ENCODE measurements around the gene PNRC1. TPM values are rescaled to one million over a fixed set of nuclear protein-coding genes. Genes with fewer than 3 reads are reported as not detected.
A peak's percentile ranks its signal among the peaks of the same experiment; 100 is the strongest.

PNRC1 gene
- total and polyA plus RNA-seq, 3 donors from 2014 or later: 83.2 to 221 (median 220) TPM

- H3K27ac ChIP-seq: no peak overlapping the region
- H3K36me3 ChIP-seq (ENCODE audit: low read depth, missing control alignments): no peaks in the 10 kb centered on the region
- TF ChIP-seq POLR2A (IDR thresholded peaks at IDR 0.05) (no peak), CTCF (IDR thresholded peaks at IDR 0.05) (no peak)
- H3K27me3 ChIP-seq: no peaks in the 10 kb centered on the region
- intact Hi-C loops (cut with DNase I; ENCODE audit: low total_unique reads): no loop called here
- no peaks in the 10 kb centered on the region for H3K4me1 ChIP-seq
- WGBS, 2 donors: 35 to 73% methylated on average over 3 of the region's 3 CpGs
- no peaks in the 10 kb centered on the region for H3K9me3 ChIP-seq
- DNase-seq: peak; percentile 61
- H3K4me3 ChIP-seq: no peak overlapping the region
Measured at GRCh38 chr6:89050155-89050554, 30.4 kb upstream of the PNRC1 start.

- Histone ChIP-seq H3K4me1 (no peaks in the 10 kb centered on the region), H3K27ac (no peak overlapping the region), H3K4me3 (no peak overlapping the region), H3K36me3 (ENCODE audit: low read depth, missing control alignments) (no peaks in the 10 kb centered on the region), H3K27me3 (no peaks in the 10 kb centered on the region), H3K9me3 (no peaks in the 10 kb centered on the region)
- no peak for DNase-seq
- no peak for TF ChIP-seq POLR2A (IDR thresholded peaks at IDR 0.05)
- intact Hi-C loops (cut with DNase I; ENCODE audit: low total_unique reads): no loop called here
- whole genome bisulfite sequencing, 2 donors: 88 to 89% methylated on average over 3 of the region's 3 CpGs
Measured at GRCh38 chr6:89050697-89051096, 29.9 kb upstream of the PNRC1 start.

- 78 to 92% methylated on average over 3 of the region's 3 CpGs for WGBS, 2 donors
- intact Hi-C loops (cut with DNase I; ENCODE audit: low total_unique reads): no loop called here
- Histone ChIP-seq H3K4me1 (no peaks in the 10 kb centered on the region), H3K27me3 (no peaks in the 10 kb centered on the region), H3K36me3 (ENCODE audit: low read depth, missing control alignments) (no peaks in the 10 kb centered on the region), H3K4me3 (no peak overlapping the region), H3K9me3 (no peaks in the 10 kb centered on the region), H3K27ac (no peak overlapping the region)
- no peak for TF ChIP-seq POLR2A (IDR thresholded peaks at IDR 0.05)
- TF ChIP-seq CTCF (IDR thresholded peaks at IDR 0.05): no peak
- DNase-seq: no peak
Measured at GRCh38 chr6:89051676-89052075, 28.9 kb upstream of the PNRC1 start.

- H3K4me1 ChIP-seq: no peaks in the 10 kb centered on the region
- WGBS, 2 donors: 91 to 96% methylated on average over 4 of the region's 4 CpGs
- H3K27ac ChIP-seq: no peak overlapping the region
- no peak overlapping the region for H3K4me3 ChIP-seq
- no peaks in the 10 kb centered on the region for H3K36me3 ChIP-seq (ENCODE audit: low read depth, missing control alignments)
- no peaks in the 10 kb centered on the region for H3K9me3 ChIP-seq
- intact Hi-C loops (cut with DNase I; ENCODE audit: low total_unique reads): no loop called here
- H3K27me3 ChIP-seq: no peaks in the 10 kb centered on the region
- TF ChIP-seq CTCF (IDR thresholded peaks at IDR 0.05): no peak
- TF ChIP-seq POLR2A (IDR thresholded peaks at IDR 0.05): no peak
- no peak for DNase-seq
Measured at GRCh38 chr6:89054208-89054607, 26.3 kb upstream of the PNRC1 start.

GRCh38 chr6:89057759-89058158 lies 22.8 kb upstream of the PNRC1 start:
- TF ChIP-seq CTCF (IDR thresholded peaks at IDR 0.05) (no peak), POLR2A (IDR thresholded peaks at IDR 0.05) (no peak)
- no peak for DNase-seq
- intact Hi-C loops (cut with DNase I; ENCODE audit: low total_unique reads): no loop called here

More at GRCh38 chr6:89057759-89058158, 22.8 kb upstream of the PNRC1 start:
- Histone ChIP-seq H3K9me3 (no peaks in the 10 kb centered on the region), H3K4me3 (no peak overlapping the region), H3K27ac (no peak overlapping the region), H3K27me3 (no peaks in the 10 kb centered on the region), H3K36me3 (ENCODE audit: low read depth, missing control alignments) (no peaks in the 10 kb centered on the region), H3K4me1 (no peaks in the 10 kb centered on the region)
- WGBS, 2 donors: 76 to 91% methylated on average over 2 of the region's 2 CpGs

All from testis (tissue), 3 donors.